Neural progenitor cell (in vitro differentiated cells): ENCODE measurements around the gene DNAJB2. TPM values are rescaled to one million over a fixed set of nuclear protein-coding genes. Genes with fewer than 3 reads are reported as not detected.
A peak's percentile ranks its signal among the peaks of the same experiment; 100 is the strongest.

ENCODE experiments used
- DNase-seq: peaks from one replicate; pipeline ENCODE4 v3.0.0-alpha.2; 2016; ENCODE audit warnings: low spot score
- H2AFZ ChIP-seq: fragments of 200-600 bp; sonication (generic); replicated peaks from 2 replicates; pipeline ENCODE4 v1.6.1; 2016; ENCODE audit warnings: antibody characterized with exemption
- H3F3A ChIP-seq: fragments of 200-600 bp; sonication (generic); 2 replicates; pipeline ENCODE4 v1.6.1; 2016; ENCODE audit warnings: antibody characterized with exemption, low read depth
- H3K27ac ChIP-seq: fragments of 200-600 bp; sonication (generic); 2 replicates; pipeline ENCODE4 v1.5.1; 2016; ENCODE audit warnings: mild to moderate bottlenecking
- H3K27me3 ChIP-seq: fragments of 200-600 bp; sonication (generic); 2 replicates; pipeline ENCODE4 v1.6.1; 2016; ENCODE audit warnings: mild to moderate bottlenecking, moderate library complexity
- H3K36me3 ChIP-seq: fragments of 200-600 bp; sonication (generic); 2 replicates; pipeline ENCODE4 v1.5.1; 2016
- H3K4me1 ChIP-seq: fragments of 200-600 bp; sonication (generic); 2 replicates; pipeline ENCODE4 v1.6.1; 2016; ENCODE audit warnings: mixed run types
- H3K4me2 ChIP-seq: fragments of 200-600 bp; sonication (generic); 2 replicates; pipeline ENCODE4 v1.6.1; 2016
- H3K4me3 ChIP-seq: fragments of 200-600 bp; sonication (generic); 2 replicates; pipeline ENCODE4 v1.5.1; 2016
- H3K79me2 ChIP-seq: fragments of 200-600 bp; sonication (generic); 2 replicates; pipeline ENCODE4 v1.6.1; 2016; ENCODE audit warnings: low read depth
- H3K9ac ChIP-seq: fragments of 200-600 bp; sonication (generic); 2 replicates; pipeline ENCODE4 v1.6.1; 2016
- H3K9me3 ChIP-seq: fragments of 200-600 bp; sonication (generic); 2 replicates; pipeline ENCODE4 v1.5.1; 2016; ENCODE audit warnings: low read depth
- H4K20me1 ChIP-seq: fragments of 200-600 bp; sonication (generic); 2 replicates; pipeline ENCODE4 v1.6.1; 2016; ENCODE audit warnings: low read depth
- H3K27ac Mint-ChIP-seq: 3 replicates; pipeline ENCODE4 v1.8.0; 2021; ENCODE audit warnings: mixed read lengths
- H3K27me3 Mint-ChIP-seq: 2 replicates; pipeline ENCODE4 v1.8.0; 2022; ENCODE audit warnings: low read depth, mild to moderate bottlenecking, inconsistent platforms, moderate library complexity, mixed read lengths; ENCODE audit not compliant: insufficient read depth
- H3K36me3 Mint-ChIP-seq: 3 replicates; pipeline ENCODE4 v1.8.0; 2021; ENCODE audit warnings: mixed read lengths
- H3K4me1 Mint-ChIP-seq: 3 replicates; pipeline ENCODE4 v1.8.0; 2021; ENCODE audit warnings: mixed read lengths
- H3K4me3 Mint-ChIP-seq: 3 replicates; pipeline ENCODE4 v1.8.0; 2021; ENCODE audit warnings: mild to moderate bottlenecking, moderate library complexity, mixed read lengths
- H3K9me3 Mint-ChIP-seq: 3 replicates; pipeline ENCODE4 v1.8.0; 2020; ENCODE audit warnings: mixed read lengths
- EZH2 ChIP-seq: fragments of 200-600 bp; sonication (generic); IDR thresholded peaks from 2 replicates; pipeline ENCODE4 v1.6.1; 2017; ENCODE audit warnings: antibody characterized with exemption, mild to moderate bottlenecking, moderate library complexity
- EZH2phosphoT487 ChIP-seq: fragments of 200-600 bp; sonication (generic); IDR thresholded peaks from 2 replicates; pipeline ENCODE4 v1.6.1; 2017; ENCODE audit warnings: antibody characterized with exemption
- total RNA-seq: library from RNA; depleted of rRNA; stranded (reverse); fragments of >200 nt; gene quantifications from 2 replicates; pipeline ENCODE4 v1.2.3, GENCODE V29; 2015; ENCODE audit warnings: low replicate concordance
- TF ChIP-seq, protein P1 (sequence below): fragments of 200-600 bp; sonication (generic); IDR thresholded peaks from 2 replicates; pipeline ENCODE4 v1.5.1; 2017; ENCODE audit warnings: antibody characterized with exemption, mild to moderate bottlenecking

The DNAJB2 gene
- total RNA-seq, 1 donor from 2014 or later, result 35.0 TPM

DNA sequence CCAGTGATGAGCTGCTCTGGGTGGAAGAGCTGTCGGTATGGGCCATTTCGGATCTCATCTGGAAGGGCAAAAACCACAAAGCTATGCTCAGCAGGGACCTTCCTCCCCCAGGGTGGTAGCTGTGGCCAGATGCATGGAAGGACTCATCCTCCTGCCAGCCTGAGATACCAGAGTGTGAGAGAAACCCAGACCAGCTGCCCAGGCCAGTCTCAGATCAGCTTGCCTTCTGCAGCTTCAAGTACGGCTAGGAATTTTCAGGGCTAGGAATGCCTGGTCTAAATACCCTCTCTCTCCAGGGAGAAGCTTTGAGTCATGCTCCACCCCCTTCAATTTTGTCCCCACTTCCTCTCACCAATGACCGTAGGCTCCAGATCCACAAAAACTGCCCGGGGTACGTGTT, 27.5 kb upstream of the DNAJB2 start:
- H3K4me2 ChIP-seq, result no peak overlapping the region
- Mint-ChIP-seq H3K9me3 (no peaks in the 10 kb centered on the region), H3K27me3 (peaks cover 55% of the 10 kb centered on the region)

DNA sequence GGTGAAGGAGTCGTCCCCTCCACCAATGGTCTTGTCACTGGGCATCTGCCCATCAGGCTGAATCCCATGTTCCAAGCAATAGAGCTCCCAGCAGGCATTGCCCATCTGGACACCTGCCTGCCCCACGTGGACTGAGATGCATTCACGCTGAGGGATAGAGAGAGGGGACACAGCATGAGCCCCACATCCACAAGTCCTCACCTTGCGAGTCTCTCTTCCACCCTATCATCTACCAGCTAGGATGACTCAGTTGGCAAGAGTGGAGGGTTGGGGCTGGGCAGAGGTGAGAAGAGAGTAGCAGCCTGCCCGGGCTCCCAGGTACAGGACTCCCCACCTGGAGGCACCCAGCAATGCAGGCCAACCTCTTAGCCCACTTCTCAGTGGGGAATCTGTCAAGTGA, 27.1 kb upstream of the DNAJB2 start:
- Histone ChIP-seq H3K9ac (no peak overlapping the region), H3K79me2 (no peaks in the 10 kb centered on the region), H3K4me2 (no peak overlapping the region), H3K4me1 (peaks cover 7% of the 10 kb centered on the region), H3K36me3 (no peaks in the 10 kb centered on the region), H2AFZ (no peak overlapping the region), H3K9me3 (no peaks in the 10 kb centered on the region), H3K27ac (no peak overlapping the region), H3F3A (peaks cover 3% of the 10 kb centered on the region), H3K27me3 (peaks cover 62% of the 10 kb centered on the region), H4K20me1 (peaks cover 12% of the 10 kb centered on the region), H3K4me3 (no peak overlapping the region)
- TF ChIP-seq EZH2phosphoT487 (no peak), EZH2 (no peak)
- TF ChIP-seq, protein P1, sequence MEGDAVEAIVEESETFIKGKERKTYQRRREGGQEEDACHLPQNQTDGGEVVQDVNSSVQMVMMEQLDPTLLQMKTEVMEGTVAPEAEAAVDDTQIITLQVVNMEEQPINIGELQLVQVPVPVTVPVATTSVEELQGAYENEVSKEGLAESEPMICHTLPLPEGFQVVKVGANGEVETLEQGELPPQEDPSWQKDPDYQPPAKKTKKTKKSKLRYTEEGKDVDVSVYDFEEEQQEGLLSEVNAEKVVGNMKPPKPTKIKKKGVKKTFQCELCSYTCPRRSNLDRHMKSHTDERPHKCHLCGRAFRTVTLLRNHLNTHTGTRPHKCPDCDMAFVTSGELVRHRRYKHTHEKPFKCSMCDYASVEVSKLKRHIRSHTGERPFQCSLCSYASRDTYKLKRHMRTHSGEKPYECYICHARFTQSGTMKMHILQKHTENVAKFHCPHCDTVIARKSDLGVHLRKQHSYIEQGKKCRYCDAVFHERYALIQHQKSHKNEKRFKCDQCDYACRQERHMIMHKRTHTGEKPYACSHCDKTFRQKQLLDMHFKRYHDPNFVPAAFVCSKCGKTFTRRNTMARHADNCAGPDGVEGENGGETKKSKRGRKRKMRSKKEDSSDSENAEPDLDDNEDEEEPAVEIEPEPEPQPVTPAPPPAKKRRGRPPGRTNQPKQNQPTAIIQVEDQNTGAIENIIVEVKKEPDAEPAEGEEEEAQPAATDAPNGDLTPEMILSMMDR, result no peak
- DNase-seq, result no peak
- no peak overlapping the region for H3K27ac Mint-ChIP-seq
- peaks cover 56% of the 10 kb centered on the region for H3K27me3 Mint-ChIP-seq
- peaks cover 13% of the 10 kb centered on the region for H3K4me1 Mint-ChIP-seq
- H3K9me3 Mint-ChIP-seq, result no peaks in the 10 kb centered on the region
- H3K4me3 Mint-ChIP-seq, result no peak overlapping the region
- no peaks in the 10 kb centered on the region for H3K36me3 Mint-ChIP-seq

More for the DNA sequence above, 27.5 kb upstream of the DNAJB2 start:
- Histone ChIP-seq H3K4me1 (peaks cover 7% of the 10 kb centered on the region), H4K20me1 (peaks cover 12% of the 10 kb centered on the region), H3K27ac (no peak overlapping the region), H3F3A (peaks cover 3% of the 10 kb centered on the region), H3K36me3 (no peaks in the 10 kb centered on the region), H2AFZ (no peak overlapping the region), H3K27me3 (peaks cover 58% of the 10 kb centered on the region), H3K9ac (no peak overlapping the region), H3K79me2 (no peaks in the 10 kb centered on the region), H3K9me3 (no peaks in the 10 kb centered on the region), H3K4me3 (no peak overlapping the region)
- H3K4me1 Mint-ChIP-seq, result peaks cover 13% of the 10 kb centered on the region
- H3K4me3 Mint-ChIP-seq, result no peak overlapping the region
- H3K36me3 Mint-ChIP-seq, result peaks cover 2% of the 10 kb centered on the region
- TF ChIP-seq EZH2 (no peak), EZH2phosphoT487 (no peak)
- TF ChIP-seq, protein P1, result no peak
- no peak for DNase-seq
- H3K27ac Mint-ChIP-seq, result no peak overlapping the region

DNA sequence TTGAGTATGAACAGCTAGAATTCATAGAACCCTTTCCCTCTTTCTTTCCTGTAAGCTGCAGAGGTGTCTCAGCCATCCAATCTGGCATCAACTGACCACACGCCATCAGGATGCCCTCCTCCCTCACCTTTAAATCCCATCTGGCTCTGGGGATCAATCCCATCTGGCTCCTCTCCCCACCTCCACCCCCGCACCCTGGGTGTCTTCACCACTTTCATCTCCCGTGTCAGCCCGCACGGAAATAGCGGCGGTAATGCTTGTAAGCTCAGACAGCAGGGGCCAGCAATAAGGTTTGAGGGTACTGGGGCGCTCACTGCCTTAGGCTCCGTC, 26.6 kb upstream of the DNAJB2 start:
- peaks cover 67% of the 10 kb centered on the region for H3K27me3 ChIP-seq
- peaks cover 7% of the 10 kb centered on the region for H3K4me1 ChIP-seq
- H3K9ac ChIP-seq, result no peak overlapping the region
- Mint-ChIP-seq H3K36me3 (no peaks in the 10 kb centered on the region), H3K27ac (no peak overlapping the region), H3K4me3 (peak overlapping the region; percentile 53), H3K4me1 (peaks cover 13% of the 10 kb centered on the region), H3K27me3 (peaks cover 56% of the 10 kb centered on the region), H3K9me3 (no peaks in the 10 kb centered on the region)
- DNase-seq, result peak; percentile 35
- peak overlapping the region; percentile 34 for H3K4me3 ChIP-seq
- H3K4me2 ChIP-seq, result peak overlapping the region; percentile 78
- TF ChIP-seq, protein P1, result no peak
- TF ChIP-seq EZH2phosphoT487, result no peak
- TF ChIP-seq EZH2, result no peak
- H3K9me3 ChIP-seq, result no peaks in the 10 kb centered on the region
- no peaks in the 10 kb centered on the region for H3K79me2 ChIP-seq
- H3K36me3 ChIP-seq, result no peaks in the 10 kb centered on the region
- peaks cover 3% of the 10 kb centered on the region for H3F3A ChIP-seq
- H3K27ac ChIP-seq, result no peak overlapping the region
- no peak overlapping the region for H2AFZ ChIP-seq
- H4K20me1 ChIP-seq, result peaks cover 12% of the 10 kb centered on the region
